ENCODE data around the gene NPPA. TPM values are rescaled to one million over a fixed set of nuclear protein-coding genes. Genes with fewer than 3 reads are reported as not detected.

The NPPA gene
- total RNA-seq, 1 donor from 2014 or later = not detected

DNA sequence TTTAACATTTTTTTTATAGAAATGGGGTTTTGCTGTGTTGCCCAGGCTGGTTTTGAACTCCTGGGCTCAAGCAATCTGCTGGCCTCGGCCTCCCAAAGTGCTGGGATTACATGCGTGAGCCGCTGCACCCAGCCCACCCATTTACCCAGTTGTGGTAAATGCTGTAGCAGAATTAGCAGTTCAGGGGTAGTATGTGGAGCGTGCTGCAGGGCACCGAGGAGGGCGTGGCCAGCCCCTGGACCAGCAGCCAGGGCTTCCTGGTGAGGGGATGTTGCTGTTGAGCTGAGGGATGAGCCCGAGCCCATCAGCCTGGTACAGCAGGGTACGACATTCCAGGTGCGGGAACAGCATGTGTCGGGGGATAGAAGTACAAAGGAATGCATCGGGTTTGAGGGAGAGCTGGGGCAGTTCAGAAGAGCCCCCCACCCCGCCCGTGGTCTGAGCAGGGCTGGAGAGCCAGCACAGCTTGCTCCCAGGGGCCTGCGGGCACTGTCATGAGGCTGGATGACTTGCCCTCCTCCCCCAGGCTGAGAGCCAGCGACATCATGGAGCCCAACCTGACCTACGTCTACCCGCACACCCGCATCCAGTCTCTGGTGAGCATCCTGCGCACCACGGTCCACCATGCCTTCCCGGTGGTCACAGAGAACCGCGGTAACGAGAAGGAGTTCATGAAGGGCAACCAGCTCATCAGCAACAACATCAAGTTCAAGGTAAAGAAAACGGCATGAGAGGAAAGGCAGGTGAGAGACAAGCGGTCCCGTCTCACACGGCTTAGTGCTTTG lies 11.9 kb downstream of the NPPA start:
- Histone ChIP-seq H3K4me1 (no peaks in the 10 kb centered on the region), H3K4me2 (no peak overlapping the region), H3K9ac (no peak overlapping the region), H3K27ac (no peak overlapping the region), H2AFZ (replicated peaks) (no peak overlapping the region), H3K79me2 (ENCODE audit: low read depth) (no peaks in the 10 kb centered on the region), H3K36me3 (peaks cover 10% of the 10 kb centered on the region), H4K20me1 (ENCODE audit: low read depth) (peaks cover 14% of the 10 kb centered on the region), H3K27me3 (no peaks in the 10 kb centered on the region), H3K4me3 (no peak overlapping the region), H3K9me3 (ENCODE audit: low read depth) (no peaks in the 10 kb centered on the region), H3F3A (ENCODE audit: low read depth) (peaks cover 8% of the 10 kb centered on the region)
- Mint-ChIP-seq H3K27ac (no peak overlapping the region), H3K27me3 (ENCODE audit: insufficient read depth, low read depth) (peaks cover 2% of the 10 kb centered on the region), H3K9me3 (no peaks in the 10 kb centered on the region), H3K36me3 (peaks cover 15% of the 10 kb centered on the region), H3K4me3 (no peak overlapping the region), H3K4me1 (no peaks in the 10 kb centered on the region)
- TF ChIP-seq, protein P1, sequence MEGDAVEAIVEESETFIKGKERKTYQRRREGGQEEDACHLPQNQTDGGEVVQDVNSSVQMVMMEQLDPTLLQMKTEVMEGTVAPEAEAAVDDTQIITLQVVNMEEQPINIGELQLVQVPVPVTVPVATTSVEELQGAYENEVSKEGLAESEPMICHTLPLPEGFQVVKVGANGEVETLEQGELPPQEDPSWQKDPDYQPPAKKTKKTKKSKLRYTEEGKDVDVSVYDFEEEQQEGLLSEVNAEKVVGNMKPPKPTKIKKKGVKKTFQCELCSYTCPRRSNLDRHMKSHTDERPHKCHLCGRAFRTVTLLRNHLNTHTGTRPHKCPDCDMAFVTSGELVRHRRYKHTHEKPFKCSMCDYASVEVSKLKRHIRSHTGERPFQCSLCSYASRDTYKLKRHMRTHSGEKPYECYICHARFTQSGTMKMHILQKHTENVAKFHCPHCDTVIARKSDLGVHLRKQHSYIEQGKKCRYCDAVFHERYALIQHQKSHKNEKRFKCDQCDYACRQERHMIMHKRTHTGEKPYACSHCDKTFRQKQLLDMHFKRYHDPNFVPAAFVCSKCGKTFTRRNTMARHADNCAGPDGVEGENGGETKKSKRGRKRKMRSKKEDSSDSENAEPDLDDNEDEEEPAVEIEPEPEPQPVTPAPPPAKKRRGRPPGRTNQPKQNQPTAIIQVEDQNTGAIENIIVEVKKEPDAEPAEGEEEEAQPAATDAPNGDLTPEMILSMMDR (IDR thresholded peaks at IDR 0.05) = no peak
- no peak for DNase-seq (ENCODE audit: low spot score)

DNA sequence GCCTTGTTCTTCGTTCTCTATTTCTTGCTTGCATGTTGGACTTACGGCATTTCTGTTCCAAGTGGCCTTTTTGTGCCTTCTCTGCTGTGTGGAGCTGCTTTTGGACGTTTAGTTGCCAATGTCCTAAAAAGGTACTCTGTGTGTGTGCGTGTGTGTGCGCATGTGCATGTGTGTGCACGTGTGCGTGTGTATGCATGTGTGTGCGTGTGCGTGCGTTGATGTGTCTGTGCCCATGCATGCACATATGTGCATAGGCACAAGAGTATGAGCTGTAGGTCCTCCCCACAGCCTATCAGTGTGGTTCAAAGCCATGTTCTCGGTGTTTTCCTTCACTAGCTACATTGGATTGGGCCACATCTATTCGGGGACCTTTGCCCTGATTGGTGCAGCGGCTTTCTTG lies 13.7 kb downstream of the NPPA start:
- TF ChIP-seq, protein P1 (IDR thresholded peaks at IDR 0.05) = no peak
- TF ChIP-seq EZH2 (IDR thresholded peaks at IDR 0.05) (no peak), EZH2phosphoT487 (IDR thresholded peaks at IDR 0.05) (no peak)
- no peak overlapping the region for H3K27ac ChIP-seq
- peaks cover 1% of the 10 kb centered on the region for H3K36me3 ChIP-seq
- Mint-ChIP-seq H3K36me3 (peaks cover 21% of the 10 kb centered on the region), H3K27ac (no peak overlapping the region), H3K4me3 (no peak overlapping the region), H3K9me3 (no peaks in the 10 kb centered on the region), H3K4me1 (no peaks in the 10 kb centered on the region), H3K27me3 (ENCODE audit: insufficient read depth, low read depth) (peaks cover 2% of the 10 kb centered on the region)
- no peak for DNase-seq (ENCODE audit: low spot score)
- no peaks in the 10 kb centered on the region for H3K79me2 ChIP-seq (ENCODE audit: low read depth)
- H3F3A ChIP-seq (ENCODE audit: low read depth) = peaks cover 8% of the 10 kb centered on the region
- H3K4me1 ChIP-seq = no peaks in the 10 kb centered on the region
- no peak overlapping the region for H3K4me2 ChIP-seq
- peaks cover 8% of the 10 kb centered on the region for H4K20me1 ChIP-seq (ENCODE audit: low read depth)
- H3K27me3 ChIP-seq = no peaks in the 10 kb centered on the region
- no peak overlapping the region for H3K9ac ChIP-seq
- no peak overlapping the region for H2AFZ ChIP-seq (replicated peaks)
- no peaks in the 10 kb centered on the region for H3K9me3 ChIP-seq (ENCODE audit: low read depth)
- no peak overlapping the region for H3K4me3 ChIP-seq

DNA sequence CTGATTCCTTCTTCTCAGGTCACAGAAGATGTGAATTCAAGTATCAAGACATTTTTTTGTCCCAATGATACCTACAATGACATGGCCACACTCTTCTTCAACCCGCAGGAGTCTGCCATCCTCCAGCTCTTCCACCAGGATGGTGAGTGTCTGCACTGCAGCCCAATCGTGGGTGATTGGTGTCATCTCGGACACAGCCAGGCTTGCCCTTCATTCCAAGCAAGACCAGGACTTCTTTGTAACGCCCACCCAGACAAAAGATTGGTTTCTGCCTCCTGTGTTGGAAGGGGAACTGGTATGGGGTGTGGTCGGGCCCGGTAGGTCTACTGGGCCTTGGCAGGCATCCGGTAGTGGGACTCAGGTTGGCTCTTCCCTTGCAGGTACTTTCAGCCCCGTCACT lies 14.1 kb downstream of the NPPA start:
- H2AFZ ChIP-seq (replicated peaks) = no peak overlapping the region
- no peaks in the 10 kb centered on the region for H3K36me3 ChIP-seq
- peaks cover 20% of the 10 kb centered on the region for H3K36me3 Mint-ChIP-seq
- no peak overlapping the region for H3K4me3 ChIP-seq
- no peak overlapping the region for H3K27ac Mint-ChIP-seq
- no peak overlapping the region for H3K4me3 Mint-ChIP-seq
- H3K9me3 ChIP-seq (ENCODE audit: low read depth) = no peaks in the 10 kb centered on the region
- H3K79me2 ChIP-seq (ENCODE audit: low read depth) = no peaks in the 10 kb centered on the region
- H3K4me2 ChIP-seq = no peak overlapping the region
- no peaks in the 10 kb centered on the region for H3K9me3 Mint-ChIP-seq
- H3K4me1 ChIP-seq = no peaks in the 10 kb centered on the region
- no peak overlapping the region for H3K27ac ChIP-seq
- H3K27me3 Mint-ChIP-seq (ENCODE audit: insufficient read depth, low read depth) = peaks cover 2% of the 10 kb centered on the region
- TF ChIP-seq EZH2 (IDR thresholded peaks at IDR 0.05) (no peak), EZH2phosphoT487 (IDR thresholded peaks at IDR 0.05) (no peak)
- TF ChIP-seq, protein P1 (IDR thresholded peaks at IDR 0.05) = no peak
- H3K4me1 Mint-ChIP-seq = no peaks in the 10 kb centered on the region
- H3F3A ChIP-seq (ENCODE audit: low read depth) = peaks cover 8% of the 10 kb centered on the region
- no peak for DNase-seq (ENCODE audit: low spot score)
- no peak overlapping the region for H3K9ac ChIP-seq
- peaks cover 6% of the 10 kb centered on the region for H4K20me1 ChIP-seq (ENCODE audit: low read depth)
- H3K27me3 ChIP-seq = no peaks in the 10 kb centered on the region
